Liver (tissue), 9 donors: ENCODE measurements around the gene RFNG. TPM values are rescaled to one million over a fixed set of nuclear protein-coding genes. Genes with fewer than 3 reads are reported as not detected.

Experiments
- DNase-seq: peaks from one replicate; pipeline ENCODE4 v3.0.0-alpha.2; 2017; ENCODE audit warnings: low spot score
- H3K27ac ChIP-seq, 2 donors: one replicate each; pipeline ENCODE4 v1.7.0; 2013; ENCODE audit warnings: inconsistent platforms in 2 of 2, low read length in 2 of 2, control low read depth in 1 of 2, low read depth in 1 of 2, mild to moderate bottlenecking in 1 of 2
- H3K27me3 ChIP-seq, 4 donors: one replicate each; pipeline versions ENCODE4 v1.6.1 to v1.7.0; 2013; ENCODE audit warnings: low read length in 3 of 4, inconsistent platforms in 1 of 4, mild to moderate bottlenecking in 1 of 4, moderate library complexity in 1 of 4; ENCODE audit not compliant: control insufficient read depth in 4 of 4, insufficient read depth in 4 of 4
- H3K36me3 ChIP-seq, 4 donors: one replicate each; pipeline versions ENCODE4 v1.6.1 to v1.7.0; 2013; ENCODE audit warnings: low read length in 3 of 4, mild to moderate bottlenecking in 3 of 4, low read depth in 1 of 4, moderate library complexity in 1 of 4; ENCODE audit not compliant: control insufficient read depth in 4 of 4, insufficient read depth in 3 of 4
- H3K4me1 ChIP-seq, 4 donors: one replicate each; pipeline versions ENCODE4 v1.6.1 to v1.7.0; 2013; ENCODE audit warnings: low read length in 3 of 4, mild to moderate bottlenecking in 3 of 4, moderate library complexity in 1 of 4; ENCODE audit not compliant: control insufficient read depth in 4 of 4, insufficient read depth in 4 of 4
- H3K4me3 ChIP-seq, 3 donors: one replicate each; pipeline versions ENCODE4 v1.6.1 to v1.7.0; 2013; ENCODE audit warnings: low read length in 3 of 3, control low read depth in 1 of 3, low read depth in 1 of 3, mild to moderate bottlenecking in 1 of 3
- H3K9ac ChIP-seq, 2 donors: one replicate each; pipeline ENCODE4 v1.7.0; 2013; ENCODE audit warnings: low read length in 2 of 2, mild to moderate bottlenecking in 2 of 2, moderate library complexity in 2 of 2, control low read depth in 1 of 2, low read depth in 1 of 2
- H3K9me3 ChIP-seq, 4 donors: one replicate each; pipeline versions ENCODE4 v1.6.1 to v1.7.0; 2013; ENCODE audit warnings: low read length in 3 of 4; ENCODE audit not compliant: control insufficient read depth in 4 of 4
- FOXA1 ChIP-seq: IDR thresholded peaks from 2 replicates; pipeline ENCODE4 v1.6.1; 2016; ENCODE audit warnings: antibody characterized with exemption
- FOXA2 ChIP-seq: IDR thresholded peaks from 2 replicates; pipeline ENCODE4 v1.6.1; 2016; ENCODE audit warnings: antibody characterized with exemption
- GABPA ChIP-seq, 2 donors: IDR thresholded peaks in 1 of 2; conservative IDR thresholded peaks in 1 of 2; 2 replicates each; pipeline ENCODE4 v1.6.1; 2016; ENCODE audit warnings: antibody characterized with exemption in 2 of 2, mild to moderate bottlenecking in 1 of 2, moderate library complexity in 1 of 2
- HNF4A ChIP-seq, 2 donors: conservative IDR thresholded peaks; 2 replicates each; pipeline ENCODE4 v1.6.1; 2016; ENCODE audit warnings: antibody characterized with exemption in 2 of 2, mild to moderate bottlenecking in 2 of 2
- HNF4G ChIP-seq: IDR thresholded peaks from 2 replicates; pipeline ENCODE4 v1.6.1; 2016; ENCODE audit warnings: antibody characterized with exemption
- JUND ChIP-seq, 2 donors: IDR thresholded peaks; 2 replicates each; pipeline ENCODE4 v1.6.1; 2016; ENCODE audit warnings: antibody characterized with exemption in 2 of 2
- RAD21 ChIP-seq, 2 donors: IDR thresholded peaks; 2 replicates each; pipeline ENCODE4 v1.6.1; 2016; ENCODE audit warnings: antibody characterized with exemption in 2 of 2, mild to moderate bottlenecking in 2 of 2
- RXRA ChIP-seq, 2 donors: IDR thresholded peaks; 2 replicates each; pipeline ENCODE4 v1.6.1; 2017 to 2018; ENCODE audit warnings: antibody characterized with exemption in 2 of 2, mild to moderate bottlenecking in 1 of 2
- TAF1 ChIP-seq: conservative IDR thresholded peaks from 2 replicates; pipeline ENCODE4 v1.6.1; 2016; ENCODE audit warnings: antibody characterized with exemption, mild to moderate bottlenecking
- YY1 ChIP-seq: IDR thresholded peaks from 2 replicates; pipeline ENCODE4 v1.6.1; 2016; ENCODE audit warnings: antibody characterized with exemption, mild to moderate bottlenecking
- ZBTB33 ChIP-seq: IDR thresholded peaks from 2 replicates; pipeline ENCODE4 v1.6.1; 2016; ENCODE audit warnings: antibody characterized with exemption
- WGBS: extraction: QIAGEN DNeasy Blood & Tissue Kit; methylation state at CpG from one replicate; pipeline ENCODE4 v1.1.7; 2013; 5-methylcytosine and 5-hydroxymethylcytosine counted together
- polyA plus RNA-seq, 2 donors: library from polyadenylated mRNA; stranded (reverse) in 1 of 2; unstranded in 1 of 2; fragments of 200-250 nt in 1 of 2; fragments of >200 nt in 1 of 2; fragmentation: Nextera tagmentation in 1 of 2; extraction: Ambion mirVana in 1 of 2; gene quantifications; one replicate each; pipeline versions ENCODE4 v1.2.1 to v1.2.3, GENCODE V29; 2013 to 2015
- total RNA-seq, 2 donors: library from RNA; depleted of rRNA; stranded (reverse); fragments of >200 nt; gene quantifications; one replicate each; pipeline ENCODE4 v1.2.3, GENCODE V29; 2014
- TF ChIP-seq, protein P1 (sequence below): fragments of 150-350 bp; IDR thresholded peaks from 2 replicates; pipeline ENCODE4 v1.5.1; 2017; ENCODE audit warnings: improper control_type of control experiment, low read depth, low read length; ENCODE audit not compliant: missing input control
- TF ChIP-seq, protein P2 (sequence below): IDR thresholded peaks from 2 replicates; pipeline ENCODE4 v1.6.1; 2016; ENCODE audit warnings: antibody characterized with exemption
- TF ChIP-seq, protein P3 (sequence below): IDR thresholded peaks from 2 replicates; pipeline ENCODE4 v1.6.1; 2016; ENCODE audit warnings: antibody characterized with exemption, mild to moderate bottlenecking
- TF ChIP-seq, protein P4 (sequence below): IDR thresholded peaks from 2 replicates; pipeline ENCODE4 v1.6.1; 2016; ENCODE audit warnings: antibody characterized with exemption
- donor health status: healthy.
- donor health status: healthy.
- donor health status: healthy.
- donor health status: healthy.
- donor health status: healthy.

RFNG gene
- total and polyA plus RNA-seq, 4 donors: 15.0 to 36.0 (median 23.4) TPM

- Histone ChIP-seq H3K36me3 (peaks cover 0 to 8% (median 2%) of the 10 kb centered on the region in 4 donors), H3K4me3 (no peak overlapping the region), H3K9me3 (no peaks in the 10 kb centered on the region), H3K4me1 (peaks cover 14 to 57% (median 42%) of the 10 kb centered on the region in 4 donors), H3K27ac (no peak overlapping the region), H3K27me3 (no peaks in the 10 kb centered on the region), H3K9ac (no peak overlapping the region)
- no peak for DNase-seq
- TF ChIP-seq FOXA2: no peak
- TF ChIP-seq YY1: no peak
- TF ChIP-seq, protein P1, sequence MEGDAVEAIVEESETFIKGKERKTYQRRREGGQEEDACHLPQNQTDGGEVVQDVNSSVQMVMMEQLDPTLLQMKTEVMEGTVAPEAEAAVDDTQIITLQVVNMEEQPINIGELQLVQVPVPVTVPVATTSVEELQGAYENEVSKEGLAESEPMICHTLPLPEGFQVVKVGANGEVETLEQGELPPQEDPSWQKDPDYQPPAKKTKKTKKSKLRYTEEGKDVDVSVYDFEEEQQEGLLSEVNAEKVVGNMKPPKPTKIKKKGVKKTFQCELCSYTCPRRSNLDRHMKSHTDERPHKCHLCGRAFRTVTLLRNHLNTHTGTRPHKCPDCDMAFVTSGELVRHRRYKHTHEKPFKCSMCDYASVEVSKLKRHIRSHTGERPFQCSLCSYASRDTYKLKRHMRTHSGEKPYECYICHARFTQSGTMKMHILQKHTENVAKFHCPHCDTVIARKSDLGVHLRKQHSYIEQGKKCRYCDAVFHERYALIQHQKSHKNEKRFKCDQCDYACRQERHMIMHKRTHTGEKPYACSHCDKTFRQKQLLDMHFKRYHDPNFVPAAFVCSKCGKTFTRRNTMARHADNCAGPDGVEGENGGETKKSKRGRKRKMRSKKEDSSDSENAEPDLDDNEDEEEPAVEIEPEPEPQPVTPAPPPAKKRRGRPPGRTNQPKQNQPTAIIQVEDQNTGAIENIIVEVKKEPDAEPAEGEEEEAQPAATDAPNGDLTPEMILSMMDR: no peak
- TF ChIP-seq ZBTB33: no peak
- no peak for TF ChIP-seq TAF1
- no peak for TF ChIP-seq FOXA1
- no peak for TF ChIP-seq HNF4A (conservative IDR thresholded peaks at IDR 0.05)
- TF ChIP-seq, protein P2, sequence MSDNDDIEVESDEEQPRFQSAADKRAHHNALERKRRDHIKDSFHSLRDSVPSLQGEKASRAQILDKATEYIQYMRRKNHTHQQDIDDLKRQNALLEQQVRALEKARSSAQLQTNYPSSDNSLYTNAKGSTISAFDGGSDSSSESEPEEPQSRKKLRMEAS: no peak
- TF ChIP-seq, protein P3, sequence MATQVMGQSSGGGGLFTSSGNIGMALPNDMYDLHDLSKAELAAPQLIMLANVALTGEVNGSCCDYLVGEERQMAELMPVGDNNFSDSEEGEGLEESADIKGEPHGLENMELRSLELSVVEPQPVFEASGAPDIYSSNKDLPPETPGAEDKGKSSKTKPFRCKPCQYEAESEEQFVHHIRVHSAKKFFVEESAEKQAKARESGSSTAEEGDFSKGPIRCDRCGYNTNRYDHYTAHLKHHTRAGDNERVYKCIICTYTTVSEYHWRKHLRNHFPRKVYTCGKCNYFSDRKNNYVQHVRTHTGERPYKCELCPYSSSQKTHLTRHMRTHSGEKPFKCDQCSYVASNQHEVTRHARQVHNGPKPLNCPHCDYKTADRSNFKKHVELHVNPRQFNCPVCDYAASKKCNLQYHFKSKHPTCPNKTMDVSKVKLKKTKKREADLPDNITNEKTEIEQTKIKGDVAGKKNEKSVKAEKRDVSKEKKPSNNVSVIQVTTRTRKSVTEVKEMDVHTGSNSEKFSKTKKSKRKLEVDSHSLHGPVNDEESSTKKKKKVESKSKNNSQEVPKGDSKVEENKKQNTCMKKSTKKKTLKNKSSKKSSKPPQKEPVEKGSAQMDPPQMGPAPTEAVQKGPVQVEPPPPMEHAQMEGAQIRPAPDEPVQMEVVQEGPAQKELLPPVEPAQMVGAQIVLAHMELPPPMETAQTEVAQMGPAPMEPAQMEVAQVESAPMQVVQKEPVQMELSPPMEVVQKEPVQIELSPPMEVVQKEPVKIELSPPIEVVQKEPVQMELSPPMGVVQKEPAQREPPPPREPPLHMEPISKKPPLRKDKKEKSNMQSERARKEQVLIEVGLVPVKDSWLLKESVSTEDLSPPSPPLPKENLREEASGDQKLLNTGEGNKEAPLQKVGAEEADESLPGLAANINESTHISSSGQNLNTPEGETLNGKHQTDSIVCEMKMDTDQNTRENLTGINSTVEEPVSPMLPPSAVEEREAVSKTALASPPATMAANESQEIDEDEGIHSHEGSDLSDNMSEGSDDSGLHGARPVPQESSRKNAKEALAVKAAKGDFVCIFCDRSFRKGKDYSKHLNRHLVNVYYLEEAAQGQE: no peak
- TF ChIP-seq RXRA (IDR thresholded peaks at IDR 0.05): no peak
- 93% methylated on average over 21 of the region's 21 CpGs for WGBS
Measured at GRCh38 chr17:82046903-82047302, 4.7 kb downstream of the RFNG start.

DNA sequence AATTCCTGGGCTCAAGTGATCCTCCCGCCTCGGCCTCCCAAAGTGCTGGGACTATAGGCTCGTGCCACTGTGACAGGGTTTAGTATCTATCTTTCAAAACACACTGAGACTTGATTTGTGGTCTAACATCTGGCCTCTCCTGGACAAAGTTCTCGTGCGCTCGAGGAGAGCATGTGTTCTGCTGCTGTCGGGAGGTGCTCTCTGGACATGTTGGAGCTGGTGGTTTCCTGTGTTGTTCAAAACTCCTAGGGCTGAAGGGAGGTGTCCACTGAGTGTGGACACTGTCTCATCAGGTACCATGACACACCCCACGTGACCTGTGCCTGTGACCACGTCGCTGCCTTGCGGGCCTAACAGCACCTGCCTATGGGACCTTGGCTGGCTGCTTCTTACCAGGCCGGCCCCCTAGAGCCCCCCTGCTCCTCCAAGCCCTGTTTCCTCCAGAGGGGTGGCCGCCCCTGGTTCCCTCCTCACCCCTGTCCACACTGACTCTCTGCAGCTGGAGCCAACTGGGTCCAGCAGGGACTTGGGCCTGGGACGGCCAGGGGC is 5.6 kb downstream of the RFNG start:
- DNase-seq: no peak
- TF ChIP-seq HNF4G (no peak), FOXA2 (no peak), YY1 (no peak), RAD21 (IDR thresholded peaks at IDR 0.05) (no peak), JUND (IDR thresholded peaks at IDR 0.05) (no peak), GABPA (IDR thresholded peaks at IDR 0.05 in 1 of 2, conservative IDR thresholded peaks at IDR 0.05 in 1 of 2) (no peak), HNF4A (conservative IDR thresholded peaks at IDR 0.05) (peak; percentile 9 to 39)
- TF ChIP-seq, protein P1: no peak
- TF ChIP-seq, protein P4, sequence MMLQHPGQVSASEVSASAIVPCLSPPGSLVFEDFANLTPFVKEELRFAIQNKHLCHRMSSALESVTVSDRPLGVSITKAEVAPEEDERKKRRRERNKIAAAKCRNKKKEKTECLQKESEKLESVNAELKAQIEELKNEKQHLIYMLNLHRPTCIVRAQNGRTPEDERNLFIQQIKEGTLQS: no peak
- H3K9me3 ChIP-seq: no peaks in the 10 kb centered on the region
- 75% methylated on average over 14 of the region's 14 CpGs for WGBS
- peak overlapping the region; percentile 40 to 77 for H3K27ac ChIP-seq
- H3K27me3 ChIP-seq: no peaks in the 10 kb centered on the region
- peaks cover 0 to 8% (median 2%) of the 10 kb centered on the region in 4 donors for H3K36me3 ChIP-seq
- no peak overlapping the region for H3K9ac ChIP-seq
- peaks cover 13 to 64% (median 45%) of the 10 kb centered on the region in 4 donors for H3K4me1 ChIP-seq
- no peak overlapping the region for H3K4me3 ChIP-seq
